Prostate gland (tissue), 2 donors: ENCODE data around the gene ASXL3.

ENCODE experiments used
- CTCF ChIP-seq, 4 experiments: fragments of 200-600 bp in 2 of 4; fragments of 450-650 bp in 2 of 4; sonication (generic) in 2 of 4; IDR thresholded peaks; 1 replicate in 3 of 4; 2 replicates in 1 of 4; pipeline ENCODE4 v1.5.1; 2016 to 2019; ENCODE audit warnings: antibody characterized with exemption in 4 of 4, mild to moderate bottlenecking in 2 of 4, moderate library complexity in 2 of 4
- POLR2AphosphoS5 ChIP-seq: sonication (generic); formaldehyde crosslinking; IDR thresholded peaks from one replicate; pipeline ENCODE4 v1.6.1; 2017; ENCODE audit warnings: antibody characterized with exemption

GRCh38 chr18:33751613-33752221 is 173.7 kb downstream of the ASXL3 start:
- no peak for TF ChIP-seq POLR2AphosphoS5
- TF ChIP-seq CTCF (IDR thresholded peaks at IDR 0.05): peak in 3 of 4 experiments; percentile 50 to 64 (median 60)
